Fibroblast of villous mesenchyme (primary cell): ENCODE results near the gene ARFGEF3. TPM values are rescaled to one million over a fixed set of nuclear protein-coding genes. Genes with fewer than 3 reads are reported as not detected.

Experiments
- DNase-seq: peaks from one replicate; pipeline ENCODE4 v3.0.0-alpha.2; 2010; ENCODE audit warnings: low read depth
- H3K4me3 ChIP-seq: 2 replicates; pipeline ENCODE4 v1.5.1; 2011; ENCODE audit warnings: low read depth, mild to moderate bottlenecking, low read length
- CTCF ChIP-seq: IDR thresholded peaks from 2 replicates; pipeline ENCODE4 v1.5.1; 2012; ENCODE audit warnings: low read depth, mild to moderate bottlenecking, low read length; ENCODE audit not compliant: insufficient read depth
- total RNA-seq: library from RNA; depleted of rRNA; stranded (reverse); fragments of >200 nt; gene quantifications from 2 replicates; pipeline ENCODE4 v1.2.3, GENCODE V29; 2012

The ARFGEF3 gene
- total RNA-seq, 1 donor, result under 0.01 TPM

GRCh38 chr6:138184230-138184629, 22.5 kb downstream of the ARFGEF3 start:
- no peak for TF ChIP-seq CTCF
- no peak overlapping the region for H3K4me3 ChIP-seq
- DNase-seq, result no peak

GRCh38 chr6:138187156-138187555, 25.4 kb downstream of the ARFGEF3 start:
- H3K4me3 ChIP-seq, result no peak overlapping the region
- no peak for DNase-seq
- TF ChIP-seq CTCF, result no peak

- no peak for TF ChIP-seq CTCF
- DNase-seq, result no peak
- no peak overlapping the region for H3K4me3 ChIP-seq
Observed at GRCh38 chr6:138188278-138188941, 26.7 kb downstream of the ARFGEF3 start.

- TF ChIP-seq CTCF, result no peak
- no peak for DNase-seq
- no peak overlapping the region for H3K4me3 ChIP-seq
Observed at GRCh38 chr6:138194287-138194686, 32.5 kb downstream of the ARFGEF3 start.

- H3K4me3 ChIP-seq, result no peak overlapping the region
- no peak for DNase-seq
- no peak for TF ChIP-seq CTCF
Observed at GRCh38 chr6:138196122-138196738, 34.5 kb downstream of the ARFGEF3 start.

- no peak for TF ChIP-seq CTCF
- no peak overlapping the region for H3K4me3 ChIP-seq
- DNase-seq, result no peak
Observed at GRCh38 chr6:138197570-138197969, 35.8 kb downstream of the ARFGEF3 start.

- no peak overlapping the region for H3K4me3 ChIP-seq
- DNase-seq, result no peak
- TF ChIP-seq CTCF, result no peak
Observed at GRCh38 chr6:138198430-138199091, 36.8 kb downstream of the ARFGEF3 start.
